Astrocyte (in vitro differentiated cells and primary cell): ENCODE measurements around the gene PACSIN1.

Experiments used
- CTCF ChIP-seq: IDR thresholded peaks from 2 replicates; pipeline ENCODE4 v1.5.1; 2011; ENCODE audit warnings: low read depth, mild to moderate bottlenecking, inconsistent platforms, low read length, moderate library complexity; ENCODE audit not compliant: insufficient read depth
- EZH2 ChIP-seq: IDR thresholded peaks from 2 replicates; pipeline ENCODE4 v1.6.1; 2012; ENCODE audit warnings: mild to moderate bottlenecking, low read length, inconsistent platforms; ENCODE audit not compliant: insufficient read depth

GRCh38 chr6:34460796-34461507 is 4.9 kb upstream of the PACSIN1 start:
- TF ChIP-seq CTCF = no peak
- TF ChIP-seq EZH2 = no peak
